GM18499 (cell line): ENCODE results near the gene C8G.

Source experiments
- ATAC-seq: cut with Tn5 transposase; IDR thresholded peaks from one replicate; pipeline ENCODE4 v1.9.1; 2021; ENCODE audit warnings: moderate number of reproducible peaks; ENCODE audit not compliant: insufficient read depth, unreplicated experiment

Gene C8G

GRCh38 chr9:136920069-136920468 lies 25.0 kb upstream of the C8G start:
- no peak for ATAC-seq

GRCh38 chr9:136920734-136921231 lies 24.3 kb upstream of the C8G start:
- no peak for ATAC-seq

- no peak for ATAC-seq
Measured at GRCh38 chr9:136921307-136921706, 23.7 kb upstream of the C8G start.

GRCh38 chr9:136921718-136922117 lies 23.3 kb upstream of the C8G start:
- no peak for ATAC-seq

GRCh38 chr9:136922540-136922939 lies 22.5 kb upstream of the C8G start:
- ATAC-seq: no peak

GRCh38 chr9:136923881-136924280 lies 21.2 kb upstream of the C8G start:
- no peak for ATAC-seq

GRCh38 chr9:136925414-136926153 lies 19.5 kb upstream of the C8G start:
- no peak for ATAC-seq

- ATAC-seq: no peak
Measured at GRCh38 chr9:136926154-136926704, 18.8 kb upstream of the C8G start.

- no peak for ATAC-seq
Measured at GRCh38 chr9:136926749-136927148, 18.3 kb upstream of the C8G start.

GRCh38 chr9:136927343-136928271 lies 17.4 kb upstream of the C8G start:
- ATAC-seq: no peak

- ATAC-seq: no peak
Measured at GRCh38 chr9:136928591-136928990, 16.5 kb upstream of the C8G start.

- ATAC-seq: no peak
Measured at GRCh38 chr9:136930014-136930413, 15.0 kb upstream of the C8G start.

GRCh38 chr9:136931611-136932130 lies 13.4 kb upstream of the C8G start:
- ATAC-seq: no peak

- ATAC-seq: no peak
Measured at GRCh38 chr9:136934277-136934676, 10.8 kb upstream of the C8G start.

GRCh38 chr9:136935651-136936050 lies 9.4 kb upstream of the C8G start:
- ATAC-seq: no peak

GRCh38 chr9:136936645-136937170 lies 8.3 kb upstream of the C8G start:
- ATAC-seq: no peak

- no peak for ATAC-seq
Measured at GRCh38 chr9:136937186-136938001, 7.6 kb upstream of the C8G start.

GRCh38 chr9:136939431-136939995 lies 5.5 kb upstream of the C8G start:
- no peak for ATAC-seq

- ATAC-seq: no peak
Measured at GRCh38 chr9:136939996-136940525, 5.0 kb upstream of the C8G start.
